Testis (tissue), 5 donors: ENCODE results near the gene ALG1. TPM values are rescaled to one million over a fixed set of nuclear protein-coding genes. Genes with fewer than 3 reads are reported as not detected.

Experiments
- DNase-seq: peaks from one replicate; pipeline ENCODE4 v3.0.0-alpha.2; 2019
- H3K27ac ChIP-seq, 2 donors: fragments of 200-600 bp; sonication (generic); one replicate each; pipeline ENCODE4 v1.5.1; 2019
- H3K27me3 ChIP-seq: fragments of 200-600 bp; sonication (generic); one replicate; pipeline ENCODE4 v1.5.1; 2019
- H3K36me3 ChIP-seq: fragments of 200-600 bp; sonication (generic); one replicate; pipeline ENCODE4 v1.5.1; 2017; ENCODE audit warnings: low read depth; ENCODE audit errors: missing control alignments
- H3K4me1 ChIP-seq: fragments of 200-600 bp; sonication (generic); one replicate; pipeline ENCODE4 v1.5.1; 2019
- H3K4me3 ChIP-seq, 2 donors: fragments of 200-600 bp; sonication (generic); one replicate each; pipeline ENCODE4 v1.5.1; 2017 to 2019
- H3K9me3 ChIP-seq: fragments of 200-600 bp; sonication (generic); one replicate; pipeline ENCODE4 v1.5.1; 2017
- POLR2A ChIP-seq: fragments of 450-650 bp; IDR thresholded peaks from one replicate; pipeline ENCODE4 v1.6.1; 2017; ENCODE audit warnings: antibody characterized with exemption, mild to moderate bottlenecking, moderate library complexity
- WGBS, 2 donors: methylation state at CpG; one replicate each; pipeline ENCODE4 v1.1.5; 2018; 5-methylcytosine and 5-hydroxymethylcytosine counted together
- intact Hi-C: fragments of 100-400 bp; cut with DNase I; formaldehyde crosslinking; loops from one replicate; pipeline ENCODE4 v1.15.1; 2023; ENCODE audit warnings: low total_unique reads
- long read RNA-seq, 2 donors: transcript quantifications; one replicate each; lab custom pipeline, GENCODE V29; 2026
- polyA plus RNA-seq: library from polyadenylated mRNA; stranded (reverse); fragments of 350-450 nt; fragmentation: Illumina TruSeq; extraction: RNeasy Lipid Tissue Mini Kit (QIAGEN cat#74804); gene quantifications from one replicate; pipeline ENCODE4 v1.2.3, GENCODE V29; 2014; ENCODE audit warnings: low read depth, low replicate concordance; ENCODE audit not compliant: insufficient read depth
- total RNA-seq, 2 donors: library from RNA; depleted of rRNA; stranded (reverse); fragments of >200 nt; gene quantifications; one replicate each; pipeline ENCODE4 v1.2.3, GENCODE V29; 2016
- TF ChIP-seq, protein P1 (sequence below), 3 experiments: fragments of 450-650 bp in 2 of 3; fragments of 200-600 bp in 1 of 3; sonication (generic) in 1 of 3; IDR thresholded peaks; one replicate each; pipeline ENCODE4 v1.5.1; 2016 to 2019; ENCODE audit warnings: antibody characterized with exemption in 3 of 3, mild to moderate bottlenecking in 2 of 3, moderate library complexity in 1 of 3

The ALG1 gene, protein sequence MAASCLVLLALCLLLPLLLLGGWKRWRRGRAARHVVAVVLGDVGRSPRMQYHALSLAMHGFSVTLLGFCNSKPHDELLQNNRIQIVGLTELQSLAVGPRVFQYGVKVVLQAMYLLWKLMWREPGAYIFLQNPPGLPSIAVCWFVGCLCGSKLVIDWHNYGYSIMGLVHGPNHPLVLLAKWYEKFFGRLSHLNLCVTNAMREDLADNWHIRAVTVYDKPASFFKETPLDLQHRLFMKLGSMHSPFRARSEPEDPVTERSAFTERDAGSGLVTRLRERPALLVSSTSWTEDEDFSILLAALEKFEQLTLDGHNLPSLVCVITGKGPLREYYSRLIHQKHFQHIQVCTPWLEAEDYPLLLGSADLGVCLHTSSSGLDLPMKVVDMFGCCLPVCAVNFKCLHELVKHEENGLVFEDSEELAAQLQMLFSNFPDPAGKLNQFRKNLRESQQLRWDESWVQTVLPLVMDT
- 10 to 100 TPM; 34.3 to 35.9 TPM for total RNA-seq
- 54.3 TPM for polyA plus RNA-seq
- long read RNA-seq, donor 1, transcript ALG1-201 (13 exons, 2,132 nt), result major isoform, 12 of 13 reads
- long read RNA-seq, donor 1, partial matches to known transcripts, result 0 of 13 reads
- long read RNA-seq, donor 1, other reads (novel, unspliced or antisense), result 0 of 13 reads
- long read RNA-seq, donor 2, transcript ALG1-201 (13 exons, 2,132 nt), result major isoform, 5 of 5 reads
- long read RNA-seq, donor 2, partial matches to known transcripts, result 0 of 5 reads
- long read RNA-seq, donor 2, other reads (novel, unspliced or antisense), result 0 of 5 reads

- WGBS, 2 donors, result 0% methylated on average over 16 to 45 of the region's 53 CpGs
These were observed at the start of gene ALG1 for GRCh38 chr16:5071681-5072333. TSS of gene ALG1 (plus strand) at chr16:5071843. CDS start at chr16:5071850, 7 bp downstream.

GRCh38 chr16:5022521-5022920, 49.1 kb upstream of the ALG1 start:
- DNase-seq, result no peak
- Histone ChIP-seq H3K36me3 (no peaks in the 10 kb centered on the region), H3K4me3 (no peak overlapping the region), H3K27ac (no peak overlapping the region), H3K4me1 (no peaks in the 10 kb centered on the region), H3K9me3 (no peaks in the 10 kb centered on the region), H3K27me3 (no peaks in the 10 kb centered on the region)
- WGBS, 2 donors, result 84 to 100% methylated on average over 2 to 6 of the region's 6 CpGs
- TF ChIP-seq, protein P1, sequence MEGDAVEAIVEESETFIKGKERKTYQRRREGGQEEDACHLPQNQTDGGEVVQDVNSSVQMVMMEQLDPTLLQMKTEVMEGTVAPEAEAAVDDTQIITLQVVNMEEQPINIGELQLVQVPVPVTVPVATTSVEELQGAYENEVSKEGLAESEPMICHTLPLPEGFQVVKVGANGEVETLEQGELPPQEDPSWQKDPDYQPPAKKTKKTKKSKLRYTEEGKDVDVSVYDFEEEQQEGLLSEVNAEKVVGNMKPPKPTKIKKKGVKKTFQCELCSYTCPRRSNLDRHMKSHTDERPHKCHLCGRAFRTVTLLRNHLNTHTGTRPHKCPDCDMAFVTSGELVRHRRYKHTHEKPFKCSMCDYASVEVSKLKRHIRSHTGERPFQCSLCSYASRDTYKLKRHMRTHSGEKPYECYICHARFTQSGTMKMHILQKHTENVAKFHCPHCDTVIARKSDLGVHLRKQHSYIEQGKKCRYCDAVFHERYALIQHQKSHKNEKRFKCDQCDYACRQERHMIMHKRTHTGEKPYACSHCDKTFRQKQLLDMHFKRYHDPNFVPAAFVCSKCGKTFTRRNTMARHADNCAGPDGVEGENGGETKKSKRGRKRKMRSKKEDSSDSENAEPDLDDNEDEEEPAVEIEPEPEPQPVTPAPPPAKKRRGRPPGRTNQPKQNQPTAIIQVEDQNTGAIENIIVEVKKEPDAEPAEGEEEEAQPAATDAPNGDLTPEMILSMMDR (IDR thresholded peaks at IDR 0.05), result no peak
- TF ChIP-seq POLR2A, result no peak
- intact Hi-C loops, result no loop called here

More at GRCh38 chr16:5071681-5072333, at the start of gene ALG1:
- H3K27me3 ChIP-seq, result no peaks in the 10 kb centered on the region
- peak; percentile 92 for DNase-seq
- peaks cover 11% of the 10 kb centered on the region for H3K4me1 ChIP-seq
- intact Hi-C loops, result no loop called here
- no peaks in the 10 kb centered on the region for H3K9me3 ChIP-seq
- TF ChIP-seq, protein P1 (IDR thresholded peaks at IDR 0.05), result no peak
- TF ChIP-seq POLR2A, result peak; percentile 15
- H3K36me3 ChIP-seq, result no peaks in the 10 kb centered on the region
- H3K27ac ChIP-seq, result peak within 1 kb of the TSS; percentile 64 to 85
- peak within 1 kb of the TSS; percentile 62 to 85 for H3K4me3 ChIP-seq

GRCh38 chr16:5024632-5025031, 47.0 kb upstream of the ALG1 start:
- H3K9me3 ChIP-seq, result no peaks in the 10 kb centered on the region
- WGBS, 2 donors, result 44 to 49% methylated on average over 4 of the region's 4 CpGs
- peak; percentile 29 for DNase-seq
- H3K27ac ChIP-seq, result no peak overlapping the region
- H3K27me3 ChIP-seq, result no peaks in the 10 kb centered on the region
- TF ChIP-seq, protein P1 (IDR thresholded peaks at IDR 0.05), result peak in 2 of 3 experiments; percentile 28 to 36
- no peak for TF ChIP-seq POLR2A
- intact Hi-C loops, result no loop called here
- no peaks in the 10 kb centered on the region for H3K4me1 ChIP-seq
- no peaks in the 10 kb centered on the region for H3K36me3 ChIP-seq
- no peak overlapping the region for H3K4me3 ChIP-seq

DNA sequence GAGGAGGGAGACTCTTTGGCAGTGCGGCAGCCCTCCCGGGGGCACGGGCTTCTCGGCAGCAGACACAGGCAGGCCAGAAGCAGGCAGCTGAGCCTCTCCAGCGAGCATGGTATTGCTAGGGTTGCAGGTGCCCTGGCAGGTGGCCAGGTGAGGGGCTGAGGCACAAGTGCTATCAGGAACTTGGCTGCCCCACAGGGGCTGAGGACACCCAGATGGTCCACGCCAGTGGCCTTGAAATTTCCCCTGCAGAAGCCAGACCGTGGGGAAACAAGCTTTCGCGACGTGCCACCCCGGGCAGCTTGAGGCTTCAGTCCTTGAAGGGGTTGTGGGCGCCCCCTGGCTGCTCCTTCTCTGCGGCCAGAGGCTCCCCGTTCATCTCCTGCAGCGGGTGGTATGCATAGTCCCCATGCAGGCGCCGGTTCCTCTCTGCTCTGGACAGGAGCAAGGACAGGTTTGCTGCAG, 46.4 kb upstream of the ALG1 start:
- intact Hi-C loops, result no loop called here
- 57 to 66% methylated on average over 4 to 16 of the region's 17 CpGs for WGBS, 2 donors
- no peaks in the 10 kb centered on the region for H3K4me1 ChIP-seq
- no peak for TF ChIP-seq POLR2A
- TF ChIP-seq, protein P1 (IDR thresholded peaks at IDR 0.05), result peak in 2 of 3 experiments; percentile 26 to 38
- DNase-seq, result peak; percentile 71
- no peaks in the 10 kb centered on the region for H3K27me3 ChIP-seq
- H3K9me3 ChIP-seq, result no peaks in the 10 kb centered on the region
- no peak overlapping the region for H3K4me3 ChIP-seq
- no peaks in the 10 kb centered on the region for H3K36me3 ChIP-seq
- H3K27ac ChIP-seq, result no peak overlapping the region
